CD4-positive, CD25-positive, alpha-beta regulatory T cell (primary cell): Measurements from ENCODE around the gene TSPAN6. TPM values are rescaled to one million over a fixed set of nuclear protein-coding genes. Genes with fewer than 3 reads are reported as not detected.

Source experiments
- ATAC-seq, 2 donors: fragments of 150-1000 bp; cut with Tn5 transposase; one replicate each; pipeline ENCODE4 v1.10.0; 2021; ENCODE audit warnings: low read depth in 2 of 2, moderate number of reproducible peaks in 2 of 2, moderate library complexity in 1 of 2
- DNase-seq, 3 donors: peaks; one replicate each; pipeline versions ENCODE4 v3.0.0 to v3.0.0-alpha.2; 2012 to 2022; ENCODE audit warnings: mixed read lengths in 1 of 3
- H3K27ac ChIP-seq: one replicate; pipeline ENCODE4 v1.7.0; 2013; ENCODE audit warnings: mild to moderate bottlenecking, low read length; ENCODE audit not compliant: insufficient read depth, poor library complexity, severe bottlenecking
- H3K27me3 ChIP-seq: one replicate; pipeline ENCODE4 v1.7.0; 2013; ENCODE audit warnings: low read length; ENCODE audit not compliant: control insufficient read depth, insufficient read depth
- H3K36me3 ChIP-seq: one replicate; pipeline ENCODE4 v1.7.0; 2013; ENCODE audit warnings: mild to moderate bottlenecking, low read length, moderate library complexity; ENCODE audit not compliant: control insufficient read depth, insufficient read depth
- H3K4me1 ChIP-seq: 2 replicates; pipeline ENCODE4 v1.7.0; 2013; ENCODE audit warnings: mild to moderate bottlenecking, low read length; ENCODE audit not compliant: insufficient read depth, control insufficient read depth, poor library complexity, severe bottlenecking
- H3K4me3 ChIP-seq: one replicate; pipeline ENCODE4 v1.7.0; 2013; ENCODE audit warnings: low read depth, mild to moderate bottlenecking, low read length, moderate library complexity
- H3K9me3 ChIP-seq, 2 experiments: 1 replicate in 1 of 2; 2 replicates in 1 of 2; pipeline ENCODE4 v1.7.0; 2013; ENCODE audit warnings: low read length in 2 of 2, mild to moderate bottlenecking in 1 of 2, moderate library complexity in 1 of 2; ENCODE audit not compliant: control insufficient read depth in 2 of 2
- H3K27ac Mint-ChIP-seq, 3 donors: one replicate each; pipeline ENCODE4 v1.8.0; 2020 to 2022; ENCODE audit warnings: mild to moderate bottlenecking in 3 of 3, mixed read lengths in 3 of 3, moderate library complexity in 2 of 3
- H3K27me3 Mint-ChIP-seq: one replicate; pipeline ENCODE4 v1.8.0; 2022; ENCODE audit warnings: mild to moderate bottlenecking, mixed read lengths
- H3K36me3 Mint-ChIP-seq: one replicate; pipeline ENCODE4 v1.8.0; 2020; ENCODE audit warnings: mixed read lengths
- H3K4me1 Mint-ChIP-seq, 4 donors: one replicate each; pipeline ENCODE4 v1.8.0; 2020 to 2022; ENCODE audit warnings: mixed read lengths in 4 of 4, mild to moderate bottlenecking in 1 of 4
- H3K4me3 Mint-ChIP-seq, 4 donors: one replicate each; pipeline ENCODE4 v1.8.0; 2020 to 2022; ENCODE audit warnings: mild to moderate bottlenecking in 4 of 4, mixed read lengths in 4 of 4, moderate library complexity in 3 of 4
- H3K9me3 Mint-ChIP-seq, 7 donors: one replicate each; pipeline ENCODE4 v1.8.0; 2020 to 2022; ENCODE audit warnings: mixed read lengths in 7 of 7, mild to moderate bottlenecking in 3 of 7, moderate library complexity in 2 of 7
- polyA plus RNA-seq, 4 donors: library from polyadenylated mRNA; unstranded; fragments of 300-500 nt; fragmentation: Illumina TruSeq; gene quantifications; one replicate each; pipeline ENCODE4 v1.2.3, GENCODE V29; 2021
- total RNA-seq: library from RNA; stranded (reverse); gene quantifications from one replicate; pipeline ENCODE4 v1.2.3, GENCODE V29; 2022

TSPAN6 gene
- total and polyA plus RNA-seq, 5 donors from 2014 or later = 0.17 to 4.2 (median 0.71) TPM

GRCh38 chrX:100654261-100654660, 17.7 kb upstream of the TSPAN6 start:
- Histone ChIP-seq H3K27me3 (no peaks in the 10 kb centered on the region), H3K36me3 (no peaks in the 10 kb centered on the region), H3K27ac (no peak overlapping the region), H3K4me1 (no peaks in the 10 kb centered on the region), H3K9me3 (no peaks in the 10 kb centered on the region), H3K4me3 (no peak overlapping the region)
- no peak for DNase-seq
- Mint-ChIP-seq H3K27ac (no peak overlapping the region), H3K4me1 (no peaks in the 10 kb centered on the region), H3K36me3 (no peaks in the 10 kb centered on the region), H3K27me3 (no peaks in the 10 kb centered on the region), H3K4me3 (no peak overlapping the region), H3K9me3 (peaks cover 0 to 2% (median 0%) of the 10 kb centered on the region in 7 donors)
- ATAC-seq = no peak

- no peaks in the 10 kb centered on the region for H3K27me3 ChIP-seq
- H3K36me3 ChIP-seq = no peaks in the 10 kb centered on the region
- Mint-ChIP-seq H3K36me3 (no peaks in the 10 kb centered on the region), H3K9me3 (peaks cover 0 to 2% (median 0%) of the 10 kb centered on the region in 7 donors), H3K4me3 (no peak overlapping the region), H3K4me1 (no peaks in the 10 kb centered on the region), H3K27me3 (no peaks in the 10 kb centered on the region), H3K27ac (no peak overlapping the region)
- no peaks in the 10 kb centered on the region for H3K4me1 ChIP-seq
- H3K9me3 ChIP-seq = no peaks in the 10 kb centered on the region
- no peak overlapping the region for H3K4me3 ChIP-seq
- DNase-seq (no peak), ATAC-seq (no peak)
- H3K27ac ChIP-seq = no peak overlapping the region
Measured at GRCh38 chrX:100652266-100652665, 15.7 kb upstream of the TSPAN6 start.

GRCh38 chrX:100650841-100651240, 14.2 kb upstream of the TSPAN6 start:
- Mint-ChIP-seq H3K9me3 (peaks cover 0 to 2% (median 0%) of the 10 kb centered on the region in 7 donors), H3K27ac (no peak overlapping the region), H3K4me1 (no peaks in the 10 kb centered on the region), H3K27me3 (no peaks in the 10 kb centered on the region), H3K4me3 (no peak overlapping the region), H3K36me3 (no peaks in the 10 kb centered on the region)
- Histone ChIP-seq H3K9me3 (no peaks in the 10 kb centered on the region), H3K4me1 (no peaks in the 10 kb centered on the region), H3K27ac (no peak overlapping the region), H3K27me3 (no peaks in the 10 kb centered on the region), H3K36me3 (no peaks in the 10 kb centered on the region), H3K4me3 (no peak overlapping the region)
- DNase-seq = no peak
- ATAC-seq = no peak

GRCh38 chrX:100649550-100650356, 13.1 kb upstream of the TSPAN6 start:
- Mint-ChIP-seq H3K36me3 (no peaks in the 10 kb centered on the region), H3K4me1 (no peaks in the 10 kb centered on the region), H3K9me3 (peaks cover 0 to 2% (median 0%) of the 10 kb centered on the region in 7 donors), H3K4me3 (no peak overlapping the region), H3K27me3 (peaks cover 4% of the 10 kb centered on the region), H3K27ac (no peak overlapping the region)
- ATAC-seq = no peak
- no peak overlapping the region for H3K27ac ChIP-seq
- no peaks in the 10 kb centered on the region for H3K27me3 ChIP-seq
- DNase-seq = no peak
- no peaks in the 10 kb centered on the region for H3K4me1 ChIP-seq
- H3K4me3 ChIP-seq = no peak overlapping the region
- H3K9me3 ChIP-seq = no peaks in the 10 kb centered on the region
- H3K36me3 ChIP-seq = no peaks in the 10 kb centered on the region

GRCh38 chrX:100648458-100649417, 12.1 kb upstream of the TSPAN6 start:
- Histone ChIP-seq H3K36me3 (no peaks in the 10 kb centered on the region), H3K27ac (no peak overlapping the region), H3K27me3 (no peaks in the 10 kb centered on the region), H3K4me1 (no peaks in the 10 kb centered on the region), H3K4me3 (no peak overlapping the region), H3K9me3 (no peaks in the 10 kb centered on the region)
- Mint-ChIP-seq H3K27me3 (peaks cover 5% of the 10 kb centered on the region), H3K9me3 (peaks cover 0 to 4% (median 0%) of the 10 kb centered on the region in 7 donors), H3K27ac (no peak overlapping the region), H3K4me1 (no peaks in the 10 kb centered on the region), H3K4me3 (no peak overlapping the region), H3K36me3 (no peaks in the 10 kb centered on the region)
- no peak for ATAC-seq
- no peak for DNase-seq

GRCh38 chrX:100647739-100648138, 11.1 kb upstream of the TSPAN6 start:
- H3K4me1 Mint-ChIP-seq = no peaks in the 10 kb centered on the region
- Histone ChIP-seq H3K27me3 (no peaks in the 10 kb centered on the region), H3K36me3 (no peaks in the 10 kb centered on the region), H3K9me3 (no peaks in the 10 kb centered on the region), H3K4me3 (no peak overlapping the region), H3K27ac (no peak overlapping the region), H3K4me1 (no peaks in the 10 kb centered on the region)
- H3K4me3 Mint-ChIP-seq = no peak overlapping the region
- peaks cover 5% of the 10 kb centered on the region for H3K27me3 Mint-ChIP-seq
- no peak overlapping the region for H3K27ac Mint-ChIP-seq
- no peaks in the 10 kb centered on the region for H3K36me3 Mint-ChIP-seq
- ATAC-seq = no peak
- no peak for DNase-seq
- peaks cover 0 to 4% (median 0%) of the 10 kb centered on the region in 7 donors for H3K9me3 Mint-ChIP-seq

GRCh38 chrX:100647095-100647494, 10.5 kb upstream of the TSPAN6 start:
- Mint-ChIP-seq H3K36me3 (no peaks in the 10 kb centered on the region), H3K27me3 (peaks cover 10% of the 10 kb centered on the region), H3K9me3 (peaks cover 0 to 4% (median 0%) of the 10 kb centered on the region in 7 donors), H3K4me3 (no peak overlapping the region), H3K4me1 (no peaks in the 10 kb centered on the region), H3K27ac (no peak overlapping the region)
- Histone ChIP-seq H3K9me3 (no peaks in the 10 kb centered on the region), H3K4me3 (no peak overlapping the region), H3K4me1 (no peaks in the 10 kb centered on the region), H3K27ac (no peak overlapping the region), H3K36me3 (no peaks in the 10 kb centered on the region), H3K27me3 (no peaks in the 10 kb centered on the region)
- no peak for DNase-seq
- ATAC-seq = no peak
